ENCODE measurements around the gene RTTN.

RTTN gene

GRCh38 chr18:70025580-70025979 is 179.9 kb downstream of the RTTN start:
- DNase-seq (ENCODE audit: low spot score): no peak

GRCh38 chr18:70024829-70025228 is 180.7 kb downstream of the RTTN start:
- DNase-seq (ENCODE audit: low spot score): no peak

GRCh38 chr18:70024093-70024492 is 181.4 kb downstream of the RTTN start:
- no peak for DNase-seq (ENCODE audit: low spot score)

GRCh38 chr18:70022636-70023035 is 182.9 kb downstream of the RTTN start:
- DNase-seq (ENCODE audit: low spot score): no peak

- DNase-seq (ENCODE audit: low spot score): no peak
Measured at GRCh38 chr18:70021498-70021897, 184.0 kb downstream of the RTTN start.

GRCh38 chr18:70021043-70021442 is 184.4 kb downstream of the RTTN start:
- no peak for DNase-seq (ENCODE audit: low spot score)

- no peak for DNase-seq (ENCODE audit: low spot score)
Measured at GRCh38 chr18:70019991-70020390, 185.5 kb downstream of the RTTN start.

GRCh38 chr18:70019136-70019535 is 186.4 kb downstream of the RTTN start:
- no peak for DNase-seq (ENCODE audit: low spot score)

GRCh38 chr18:70015127-70015526 is 190.4 kb downstream of the RTTN start:
- DNase-seq (ENCODE audit: low spot score): no peak

- DNase-seq (ENCODE audit: low spot score): no peak
Measured at GRCh38 chr18:70005580-70005979, 199.9 kb downstream of the RTTN start.

GRCh38 chr18:70004696-70005095 is 200.8 kb downstream of the RTTN start:
- no peak for DNase-seq (ENCODE audit: low spot score)

GRCh38 chr18:69999656-70000055 is 205.8 kb downstream of the RTTN start:
- no peak for DNase-seq (ENCODE audit: low spot score)

- DNase-seq (ENCODE audit: low spot score): no peak
Measured at GRCh38 chr18:69998523-69998987, 206.9 kb downstream of the RTTN start.

GRCh38 chr18:69996951-69997798 is 208.3 kb downstream of the RTTN start:
- no peak for DNase-seq (ENCODE audit: low spot score)

- no peak for DNase-seq (ENCODE audit: low spot score)
Measured at GRCh38 chr18:69996417-69996816, 209.1 kb downstream of the RTTN start.

- no peak for DNase-seq (ENCODE audit: low spot score)
Measured at GRCh38 chr18:69995774-69996173, 209.7 kb downstream of the RTTN start.

GRCh38 chr18:69992776-69993175 is 212.7 kb downstream of the RTTN start:
- DNase-seq (ENCODE audit: low spot score): no peak

GRCh38 chr18:69987870-69988269 is 217.6 kb downstream of the RTTN start:
- DNase-seq (ENCODE audit: low spot score): no peak

- no peak for DNase-seq (ENCODE audit: low spot score)
Measured at GRCh38 chr18:69985239-69985638, 220.2 kb downstream of the RTTN start.

GRCh38 chr18:69982417-69982816 is 223.1 kb downstream of the RTTN start:
- DNase-seq (ENCODE audit: low spot score): no peak

- DNase-seq (ENCODE audit: low spot score): no peak
Measured at GRCh38 chr18:69981948-69982347, 223.5 kb downstream of the RTTN start.

GRCh38 chr18:69980982-69981804 is 224.3 kb downstream of the RTTN start:
- DNase-seq (ENCODE audit: low spot score): no peak

GRCh38 chr18:69980509-69980908 is 225.0 kb downstream of the RTTN start:
- no peak for DNase-seq (ENCODE audit: low spot score)
